ENCODE results near the gene SDC3. TPM values are rescaled to one million over a fixed set of nuclear protein-coding genes. Genes with fewer than 3 reads are reported as not detected.

Gene SDC3
- total and polyA plus RNA-seq, 10 of the 15 experiments (the other 5 are each of a cell fraction or from before 2014, with no cell fraction given): under 0.01 to 0.46 (median 0.07) TPM; not detected in 2

- ATAC-seq (no peak), DNase-seq (ENCODE audit: low read depth, low spot score) (no peak), FAIRE-seq (no peak)
- H3K4me1 ChIP-seq (ENCODE audit: control insufficient read depth, insufficient read depth, low read length): no peaks in the 10 kb centered on the region; the same call in 1 of the 2 replicates
- H3K36me3 ChIP-seq (ENCODE audit: control insufficient read depth in 2 of 2, insufficient read depth in 2 of 2, low read length in 1 of 2): no peaks in the 10 kb centered on the region
- ChIA-PET POLR2A (interaction anchor here (0.6 kb wide), 1 partner anchor 14 kb away, joined by 3 read pairs; no protein-coding TSS in a partner anchor), CTCF (interaction anchor here (1.0 to 1.4 kb wide), 2 partner anchors 15 kb away, joined by 3 read pairs; no protein-coding TSS in a partner anchor), RAD21 (ENCODE audit: unreplicated experiment) (interaction anchor here (1.4 kb wide), 1 partner anchor 81 kb away, joined by 3 read pairs; no protein-coding TSS in a partner anchor), SMC1A (ENCODE audit: uncharacterized antibody, unreplicated experiment) (interaction anchor here (0.9 to 1.0 kb wide), 2 partner anchors 9 to 28 kb away, joined by 3 to 4 read pairs; no protein-coding TSS in a partner anchor)
- H2AFZ ChIP-seq (ENCODE audit: control insufficient read depth, low read depth, low read length): no peak overlapping the region
- TF ChIP-seq CREB1 (IDR thresholded peaks at IDR 0.05; ENCODE audit: low read depth) (no peak), ZNF622 (IDR thresholded peaks at IDR 0.05) (no peak), NKRF (conservative IDR thresholded peaks at IDR 0.05) (no peak), ZBTB11 (CRISPR knock-in tag; IDR thresholded peaks at IDR 0.05) (no peak), RUNX3 (IDR thresholded peaks at IDR 0.05; ENCODE audit: low read length) (no peak)
- no peaks in the 10 kb centered on the region for H3K79me2 ChIP-seq (ENCODE audit: control insufficient read depth, insufficient read depth, low read length)
- no peak overlapping the region for H3K4me3 ChIP-seq
- H3K27me3 ChIP-seq (replicated peaks in 1 of 2; ENCODE audit: control insufficient read depth in 2 of 2, insufficient read depth in 2 of 2, low read length in 1 of 2): peaks cover 0 to 10% of the 10 kb centered on the region in 2 experiments; a peak in 3 of 4 replicates
- in situ Hi-C loops (cut with MboI): no loop called here
- H3K9ac ChIP-seq (ENCODE audit: control insufficient read depth, insufficient read depth, low read length): no peak overlapping the region
- H3K4me2 ChIP-seq (ENCODE audit: control insufficient read depth, insufficient read depth): no peak overlapping the region
- intact Hi-C loops (cut with micrococcal nuclease; ENCODE audit: unreplicated experiment): no loop called here
- H3K9me3 ChIP-seq (replicated peaks; ENCODE audit: control insufficient read depth, insufficient read depth, low read length): no peaks in the 10 kb centered on the region
- H4K20me1 ChIP-seq (ENCODE audit: control insufficient read depth, insufficient read depth): no peaks in the 10 kb centered on the region
- BruUV-seq (replicated peaks): no TSS peak
- no peak overlapping the region for H3K27ac ChIP-seq (ENCODE audit: control insufficient read depth, insufficient read depth)
- 51% methylated on average over 14 of the region's 14 CpGs for WGBS (ENCODE audit: insufficient coverage, insufficient replicate concordance, low lambda C conversion rate, missing lambda C conversion rate)
Measured at GRCh38 chr1:30882678-30883388, 25.7 kb downstream of the SDC3 start.
